DOHH2 (cell line): ENCODE measurements around the gene JCHAIN.
A peak's percentile ranks its signal among the peaks of the same experiment; 100 is the strongest.

ENCODE experiments used
- H3F3A ChIP-seq: fragments of 200-600 bp; sonication (generic), shearing (Covaris generic); 2 replicates; pipeline ENCODE4 v1.6.0; 2016; ENCODE audit warnings: antibody characterized with exemption, mild to moderate bottlenecking; ENCODE audit not compliant: control insufficient read depth, insufficient read depth
- H3K27ac ChIP-seq: fragments of 200-600 bp; sonication (generic); 2 replicates; pipeline ENCODE4 v1.5.1; 2014; ENCODE audit warnings: low read depth, mild to moderate bottlenecking, low read length, moderate library complexity
- H3K27me3 ChIP-seq: fragments of 200-600 bp; sonication (generic); 2 replicates; pipeline ENCODE4 v1.6.1; 2014; ENCODE audit warnings: mild to moderate bottlenecking, low read length, mixed read lengths; ENCODE audit not compliant: control insufficient read depth
- H3K36me3 ChIP-seq: fragments of 200-600 bp; sonication (generic); 2 replicates; pipeline ENCODE4 v1.6.1; 2014; ENCODE audit warnings: mild to moderate bottlenecking, low read length, moderate library complexity, mixed read lengths; ENCODE audit not compliant: control insufficient read depth
- H3K4me1 ChIP-seq: fragments of 200-600 bp; sonication (generic); 2 replicates; pipeline ENCODE4 v1.6.1; 2014; ENCODE audit warnings: mild to moderate bottlenecking, low read length, mixed read lengths; ENCODE audit not compliant: control insufficient read depth
- H3K4me2 ChIP-seq: fragments of 200-600 bp; sonication (generic); 2 replicates; pipeline ENCODE4 v1.6.0; 2014; ENCODE audit warnings: mild to moderate bottlenecking, low read length, moderate library complexity
- H3K4me3 ChIP-seq: fragments of 200-600 bp; sonication (generic); 2 replicates; pipeline ENCODE4 v1.5.1; 2014; ENCODE audit warnings: mild to moderate bottlenecking, low read length, mixed read lengths
- H3K79me2 ChIP-seq: fragments of 200-600 bp; sonication (generic); 2 replicates; pipeline ENCODE4 v1.6.1; 2014; ENCODE audit warnings: mild to moderate bottlenecking, low read length, mixed read lengths; ENCODE audit not compliant: control insufficient read depth
- H3K9me2 ChIP-seq: fragments of 200-600 bp; sonication (generic); replicated peaks from 2 replicates; pipeline ENCODE4 v1.6.1; 2014; ENCODE audit warnings: mild to moderate bottlenecking, low read length, mixed read lengths; ENCODE audit not compliant: control insufficient read depth
- H3K9me3 ChIP-seq: fragments of 200-600 bp; sonication (generic); 2 replicates; pipeline ENCODE4 v1.6.1; 2014; ENCODE audit warnings: antibody characterized with exemption, low read length, mixed read lengths; ENCODE audit not compliant: control insufficient read depth, insufficient read depth
- H4K20me1 ChIP-seq: fragments of 200-600 bp; sonication (generic); 2 replicates; pipeline ENCODE4 v1.6.0; 2014; ENCODE audit warnings: low read depth, mild to moderate bottlenecking, antibody characterized with exemption, low read length, moderate library complexity; ENCODE audit not compliant: control insufficient read depth, insufficient read depth
- EZH2phosphoT487 ChIP-seq: fragments of 200-600 bp; sonication (generic); IDR thresholded peaks from 2 replicates; pipeline ENCODE4 v1.6.1; 2017; ENCODE audit warnings: borderline replicate concordance, mild to moderate bottlenecking, antibody characterized with exemption, low read length, moderate library complexity, mixed read lengths
- TF ChIP-seq, protein P1 (sequence below): fragments of 200-600 bp; sonication (generic); IDR thresholded peaks from one replicate; pipeline ENCODE4 v1.5.1; 2014; ENCODE audit warnings: antibody characterized with exemption, mild to moderate bottlenecking, low read depth, low read length; ENCODE audit not compliant: poor library complexity, severe bottlenecking

JCHAIN gene

DNA sequence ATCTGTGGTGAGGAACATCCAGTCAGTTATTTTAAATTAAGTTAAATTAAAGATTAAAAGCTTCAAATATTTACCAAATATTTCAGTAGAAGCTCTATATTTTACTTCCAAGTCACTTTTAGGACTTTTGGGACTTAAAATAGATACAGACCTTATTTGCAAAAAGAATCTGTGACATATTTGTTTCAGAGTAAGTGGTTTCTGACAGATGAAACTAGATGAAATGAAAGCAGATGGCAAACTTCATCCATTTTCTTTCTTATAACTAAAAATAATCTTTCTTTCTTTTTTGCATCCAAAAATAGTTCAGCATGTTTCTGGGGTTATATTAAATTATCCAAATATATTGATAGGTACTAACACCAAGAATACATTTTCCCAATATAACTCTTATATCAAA is 15.4 kb upstream of the JCHAIN start:
- peaks cover 35% of the 10 kb centered on the region for H3K79me2 ChIP-seq
- peaks cover 98% of the 10 kb centered on the region for H3K4me1 ChIP-seq
- H3K4me2 ChIP-seq: peak overlapping the region; percentile 93

DNA sequence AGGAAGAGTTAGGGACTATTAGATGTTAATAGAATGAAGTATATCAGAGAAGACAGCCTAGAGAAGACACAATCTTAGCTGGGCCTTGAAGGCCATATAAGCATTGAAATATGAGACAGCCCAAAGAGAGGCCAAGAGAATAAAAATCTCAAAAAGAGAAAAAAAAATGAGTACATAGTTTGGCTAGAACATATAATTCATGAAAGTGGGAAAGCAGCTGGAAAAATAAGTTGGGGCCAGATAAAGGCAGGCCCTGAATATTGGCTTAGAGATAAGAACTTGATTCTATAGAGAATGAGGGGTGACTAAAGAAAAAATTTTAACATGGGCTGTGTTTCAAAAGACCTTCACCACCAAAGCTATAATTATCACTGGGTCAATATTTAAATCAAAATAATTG is 14.6 kb upstream of the JCHAIN start:
- Histone ChIP-seq H3K4me3 (peak overlapping the region; percentile 65), H3F3A (peaks cover 59% of the 10 kb centered on the region), H3K27me3 (no peaks in the 10 kb centered on the region), H3K9me2 (no peaks in the 10 kb centered on the region), H3K4me1 (peaks cover 98% of the 10 kb centered on the region), H3K9me3 (no peaks in the 10 kb centered on the region), H3K4me2 (peak overlapping the region; percentile 93), H3K36me3 (no peaks in the 10 kb centered on the region; the same call in 1 of the 2 replicates), H4K20me1 (no peaks in the 10 kb centered on the region), H3K27ac (peak overlapping the region; percentile 99), H3K79me2 (peaks cover 37% of the 10 kb centered on the region)
- TF ChIP-seq, protein P1, sequence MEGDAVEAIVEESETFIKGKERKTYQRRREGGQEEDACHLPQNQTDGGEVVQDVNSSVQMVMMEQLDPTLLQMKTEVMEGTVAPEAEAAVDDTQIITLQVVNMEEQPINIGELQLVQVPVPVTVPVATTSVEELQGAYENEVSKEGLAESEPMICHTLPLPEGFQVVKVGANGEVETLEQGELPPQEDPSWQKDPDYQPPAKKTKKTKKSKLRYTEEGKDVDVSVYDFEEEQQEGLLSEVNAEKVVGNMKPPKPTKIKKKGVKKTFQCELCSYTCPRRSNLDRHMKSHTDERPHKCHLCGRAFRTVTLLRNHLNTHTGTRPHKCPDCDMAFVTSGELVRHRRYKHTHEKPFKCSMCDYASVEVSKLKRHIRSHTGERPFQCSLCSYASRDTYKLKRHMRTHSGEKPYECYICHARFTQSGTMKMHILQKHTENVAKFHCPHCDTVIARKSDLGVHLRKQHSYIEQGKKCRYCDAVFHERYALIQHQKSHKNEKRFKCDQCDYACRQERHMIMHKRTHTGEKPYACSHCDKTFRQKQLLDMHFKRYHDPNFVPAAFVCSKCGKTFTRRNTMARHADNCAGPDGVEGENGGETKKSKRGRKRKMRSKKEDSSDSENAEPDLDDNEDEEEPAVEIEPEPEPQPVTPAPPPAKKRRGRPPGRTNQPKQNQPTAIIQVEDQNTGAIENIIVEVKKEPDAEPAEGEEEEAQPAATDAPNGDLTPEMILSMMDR: no peak
- no peak for TF ChIP-seq EZH2phosphoT487

More for the DNA sequence above, 15.4 kb upstream of the JCHAIN start:
- H4K20me1 ChIP-seq: no peaks in the 10 kb centered on the region
- no peaks in the 10 kb centered on the region; the same call in 1 of the 2 replicates for H3K36me3 ChIP-seq
- H3K9me3 ChIP-seq: no peaks in the 10 kb centered on the region
- TF ChIP-seq, protein P1: no peak
- TF ChIP-seq EZH2phosphoT487: no peak
- H3K4me3 ChIP-seq: peak overlapping the region; percentile 65; the same call in 1 of the 2 replicates
- peak overlapping the region; percentile 99 for H3K27ac ChIP-seq
- no peaks in the 10 kb centered on the region for H3K9me2 ChIP-seq
- peaks cover 60% of the 10 kb centered on the region for H3F3A ChIP-seq
- H3K27me3 ChIP-seq: no peaks in the 10 kb centered on the region

DNA sequence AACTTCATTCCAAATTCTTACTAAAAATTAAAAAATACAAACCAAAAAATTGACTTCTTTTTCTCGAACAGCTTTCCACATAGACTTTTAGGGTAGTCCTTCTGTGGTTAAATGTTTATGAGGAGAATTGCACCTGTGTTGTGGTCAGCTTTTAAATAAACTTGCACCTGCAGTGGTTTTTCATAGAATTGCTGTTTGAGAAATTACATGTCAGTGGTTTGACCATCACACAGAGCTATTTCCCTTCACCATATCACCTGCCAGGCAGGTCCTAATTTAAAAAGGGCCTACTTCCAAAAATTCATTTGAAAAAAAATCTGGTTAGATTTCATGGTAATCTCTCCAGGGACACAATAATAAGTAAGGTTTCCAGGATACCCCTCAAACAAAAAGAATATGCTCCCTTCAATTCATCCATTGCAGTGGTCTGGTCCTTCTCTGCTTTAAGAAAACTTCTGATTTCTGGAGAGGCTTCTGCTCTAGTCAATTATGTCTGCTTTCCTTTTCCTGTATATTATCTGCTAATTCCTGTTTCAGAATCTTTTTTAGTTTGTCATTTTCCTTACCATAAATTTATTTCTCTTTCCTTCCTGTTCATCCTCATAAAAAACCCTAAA is 12.2 kb upstream of the JCHAIN start:
- H3F3A ChIP-seq: peaks cover 63% of the 10 kb centered on the region

More for the DNA sequence above, 12.2 kb upstream of the JCHAIN start:
- no peaks in the 10 kb centered on the region for H4K20me1 ChIP-seq
- peak overlapping the region; percentile 93 for H3K4me2 ChIP-seq
- peaks cover 98% of the 10 kb centered on the region for H3K4me1 ChIP-seq
- TF ChIP-seq, protein P1: no peak
- no peak for TF ChIP-seq EZH2phosphoT487
- H3K9me3 ChIP-seq: no peaks in the 10 kb centered on the region
- no peaks in the 10 kb centered on the region for H3K27me3 ChIP-seq
- peaks cover 41% of the 10 kb centered on the region for H3K79me2 ChIP-seq
- no peaks in the 10 kb centered on the region; the same call in 1 of the 2 replicates for H3K36me3 ChIP-seq
- H3K27ac ChIP-seq: peak overlapping the region; percentile 99
- no peaks in the 10 kb centered on the region for H3K9me2 ChIP-seq
- H3K4me3 ChIP-seq: peak overlapping the region; percentile 63
